ENCODE results near the gene CSF3. TPM values are rescaled to one million over a fixed set of nuclear protein-coding genes. Genes with fewer than 3 reads are reported as not detected.

CSF3 gene
- total and polyA plus RNA-seq, 2 donors (not counting 1 experiment from before 2014, with no cell fraction given) = 0.09 TPM; not detected in 1

DNA sequence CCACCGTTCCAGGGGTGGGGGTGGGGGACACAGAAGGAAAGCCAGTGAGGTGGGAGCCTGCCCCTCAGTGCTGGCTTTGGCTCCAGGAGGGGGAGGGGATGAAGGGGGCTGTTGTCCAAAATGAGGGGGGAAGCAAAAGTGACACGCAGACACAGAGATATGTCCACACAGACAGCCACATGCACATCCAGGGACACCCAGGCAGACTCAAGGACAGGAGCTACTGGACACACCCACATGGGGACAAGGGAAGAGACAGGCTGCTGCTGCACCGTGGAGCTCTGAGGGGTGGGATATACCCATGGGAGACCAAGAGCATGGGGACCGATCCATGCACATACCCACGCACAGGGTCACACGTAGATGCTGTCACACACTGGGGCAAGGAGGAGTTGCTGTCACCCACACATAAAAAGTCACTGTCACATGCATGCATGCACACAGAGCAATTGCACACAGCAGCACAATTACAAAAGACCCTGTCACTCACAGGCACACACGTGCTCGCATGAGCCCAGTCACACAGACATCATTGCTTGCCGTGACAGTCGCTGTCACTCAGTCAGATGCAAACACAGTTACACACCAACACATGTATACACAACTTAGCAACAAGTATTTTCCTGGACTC lies 48.8 kb downstream of the CSF3 start:
- H3K4me3 ChIP-seq (ENCODE audit: control extremely low read depth in 1 of 5, extremely low read depth in 1 of 5, insufficient read depth in 1 of 5, low read depth in 2 of 5, low read length in 4 of 5) = peak overlapping the region in 4 of 5 experiments; percentile 91 to 96 (median 96)
- peak overlapping the region; percentile 99 for H3K4me2 ChIP-seq (replicated peaks; ENCODE audit: low read depth, low read length, poor library complexity, severe bottlenecking)
- CTCF ChIA-PET = interaction anchor here (0.9 to 11.1 kb wide), 9 partner anchors 11 to 105 kb away, joined by 3 to 119 read pairs (median 4); partner anchors contain the start of genes MSL1 and NR1D1
- H3K27me3 Mint-ChIP-seq = peaks cover 4% of the 10 kb centered on the region
- H3K79me2 ChIP-seq (ENCODE audit: control insufficient read depth, insufficient read depth, low read length) = peaks cover 56% of the 10 kb centered on the region
- H2AFZ ChIP-seq (ENCODE audit: insufficient read depth, low read depth, low read length, poor library complexity, severe bottlenecking) = peak overlapping the region; percentile 97
- no peak for DNase-seq
- no peak overlapping the region for H3K27ac ChIP-seq (ENCODE audit: low read length in 2 of 2)
- intact Hi-C loops (cut with micrococcal nuclease) = loop anchor here (1.0 to 2.0 kb wide), 4 partner anchors 11 to 105 kb away; partner anchors contain the start of gene NR1D1
- no peaks in the 10 kb centered on the region for H3K9me3 Mint-ChIP-seq (ENCODE audit: insufficient read depth)
- ATAC-seq (ENCODE audit: low read depth) = no peak
- WGBS (ENCODE audit: insufficient coverage) = 64% methylated on average over 7 of the region's 10 CpGs
- H3K27ac Mint-ChIP-seq = peak overlapping the region; percentile 75
- no peaks in the 10 kb centered on the region for H3K9me3 ChIP-seq (ENCODE audit: control extremely low read depth in 1 of 3, control insufficient read depth in 2 of 3, insufficient read depth in 1 of 3, low read length in 2 of 3)
- TF ChIP-seq, protein P1, sequence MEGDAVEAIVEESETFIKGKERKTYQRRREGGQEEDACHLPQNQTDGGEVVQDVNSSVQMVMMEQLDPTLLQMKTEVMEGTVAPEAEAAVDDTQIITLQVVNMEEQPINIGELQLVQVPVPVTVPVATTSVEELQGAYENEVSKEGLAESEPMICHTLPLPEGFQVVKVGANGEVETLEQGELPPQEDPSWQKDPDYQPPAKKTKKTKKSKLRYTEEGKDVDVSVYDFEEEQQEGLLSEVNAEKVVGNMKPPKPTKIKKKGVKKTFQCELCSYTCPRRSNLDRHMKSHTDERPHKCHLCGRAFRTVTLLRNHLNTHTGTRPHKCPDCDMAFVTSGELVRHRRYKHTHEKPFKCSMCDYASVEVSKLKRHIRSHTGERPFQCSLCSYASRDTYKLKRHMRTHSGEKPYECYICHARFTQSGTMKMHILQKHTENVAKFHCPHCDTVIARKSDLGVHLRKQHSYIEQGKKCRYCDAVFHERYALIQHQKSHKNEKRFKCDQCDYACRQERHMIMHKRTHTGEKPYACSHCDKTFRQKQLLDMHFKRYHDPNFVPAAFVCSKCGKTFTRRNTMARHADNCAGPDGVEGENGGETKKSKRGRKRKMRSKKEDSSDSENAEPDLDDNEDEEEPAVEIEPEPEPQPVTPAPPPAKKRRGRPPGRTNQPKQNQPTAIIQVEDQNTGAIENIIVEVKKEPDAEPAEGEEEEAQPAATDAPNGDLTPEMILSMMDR (IDR thresholded peaks at IDR 0.05) = no peak
- no peak for TF ChIP-seq EZH2 (IDR thresholded peaks at IDR 0.05; ENCODE audit: borderline replicate concordance, insufficient read depth, low read depth, low read length, poor library complexity, severe bottlenecking)
- H3K27me3 ChIP-seq (replicated peaks in 1 of 4; ENCODE audit: control extremely low read depth in 1 of 4, control insufficient read depth in 3 of 4, insufficient read depth in 4 of 4, low read length in 3 of 4) = peaks cover 0 to 5% (median 1%) of the 10 kb centered on the region in 4 experiments
- peak overlapping the region; percentile 86 for H3K4me3 Mint-ChIP-seq
- POLR2A ChIA-PET = interaction anchor here (0.5 to 2.2 kb wide), 5 partner anchors 10 to 262 kb away, joined by 3 to 14 read pairs (median 6); partner anchors contain the start of gene MED24
- no peaks in the 10 kb centered on the region for H3K36me3 ChIP-seq (replicated peaks in 1 of 2; ENCODE audit: control extremely low read depth in 1 of 2, control insufficient read depth in 1 of 2, extremely low read depth in 1 of 2, insufficient read depth in 2 of 2, low read length in 1 of 2)
- peaks cover 15% of the 10 kb centered on the region for H4K20me1 ChIP-seq (ENCODE audit: control insufficient read depth, insufficient read depth, low read length, poor library complexity, severe bottlenecking)
- H3K9ac ChIP-seq (ENCODE audit: low read length) = peak overlapping the region; percentile 92
- peaks cover 53% of the 10 kb centered on the region for H3K4me1 Mint-ChIP-seq
- H3K4me1 ChIP-seq (ENCODE audit: control insufficient read depth in 2 of 2, insufficient read depth in 2 of 2, low read length in 2 of 2) = peaks cover 31 to 37% of the 10 kb centered on the region in 2 donors

All from B cell (primary cell).